NCI-H526 treated with DMSO at 0.1 percent for 48 hours (cell line): Measurements from ENCODE around the gene SMCO4.
"Not testable (repeated sequence)": the region's sequence is repeated elsewhere in the genome, so short reads cannot be mapped to it uniquely, and the experiment has no call there.

Source experiments
- DNase-seq: peaks from one replicate; lab custom pipeline; 2025; lab: John Stamatoyannopoulos, UW

Gene SMCO4

GRCh38 chr11:93560199-93560932 lies 17.2 kb upstream of the SMCO4 start:
- no peak for DNase-seq

- no peak for DNase-seq
Observed at GRCh38 chr11:93559681-93560080, 16.5 kb upstream of the SMCO4 start.

- no peak for DNase-seq
Observed at GRCh38 chr11:93552874-93553273, 9.7 kb upstream of the SMCO4 start.

GRCh38 chr11:93549976-93550375 lies 6.8 kb upstream of the SMCO4 start:
- DNase-seq, result no peak

- DNase-seq, result no peak
Observed at GRCh38 chr11:93548679-93549319, 5.6 kb upstream of the SMCO4 start.

GRCh38 chr11:93547773-93548172 lies 4.6 kb upstream of the SMCO4 start:
- no peak for DNase-seq

GRCh38 chr11:93547028-93547427 lies 3.8 kb upstream of the SMCO4 start:
- no peak for DNase-seq

GRCh38 chr11:93545566-93545965 lies 2.4 kb upstream of the SMCO4 start:
- no peak for DNase-seq

GRCh38 chr11:93542811-93543229 lies 371 bp downstream of the SMCO4 start:
- no peak for DNase-seq

GRCh38 chr11:93541884-93542810 lies 1.0 kb downstream of the SMCO4 start:
- peak; percentile 70 for DNase-seq

GRCh38 chr11:93540896-93541553 lies 2.2 kb downstream of the SMCO4 start:
- DNase-seq, result no peak

- no peak for DNase-seq
Observed at GRCh38 chr11:93540337-93540736, 2.9 kb downstream of the SMCO4 start.

- no peak for DNase-seq
Observed at GRCh38 chr11:93537767-93538261, 5.4 kb downstream of the SMCO4 start.

- peak; percentile 75 for DNase-seq
Observed at GRCh38 chr11:93537049-93537448, 6.1 kb downstream of the SMCO4 start.

GRCh38 chr11:93536101-93536861 lies 6.9 kb downstream of the SMCO4 start:
- peak; percentile 72 for DNase-seq

- DNase-seq, result not testable (repeated sequence)
Observed at GRCh38 chr11:93535578-93535977, 7.6 kb downstream of the SMCO4 start.

- no peak for DNase-seq
Observed at GRCh38 chr11:93532806-93533205, 10.4 kb downstream of the SMCO4 start.

- no peak for DNase-seq
Observed at GRCh38 chr11:93532281-93532789, 10.9 kb downstream of the SMCO4 start.

GRCh38 chr11:93530468-93530826 lies 12.7 kb downstream of the SMCO4 start:
- DNase-seq, result no peak

GRCh38 chr11:93529707-93530467 lies 13.3 kb downstream of the SMCO4 start:
- DNase-seq, result no peak
